Measurements from ENCODE around the gene FOXF2.

The FOXF2 gene

GRCh38 chr6:1402868-1403267, 13.5 kb downstream of the FOXF2 start:
- no peak overlapping the region for H2BK15ac ChIP-seq (replicated peaks; ENCODE audit: low read depth)
- H3K4me2 ChIP-seq (ENCODE audit: low read length) = no peak overlapping the region
- H3K36me3 ChIP-seq (ENCODE audit: control insufficient read depth, insufficient read depth, low read length) = no peaks in the 10 kb centered on the region
- peaks cover 2% of the 10 kb centered on the region for H3K27me3 ChIP-seq (ENCODE audit: insufficient read depth, low read length, poor library complexity)
- H2BK5ac ChIP-seq (ENCODE audit: low read length) = no peak overlapping the region
- no peak overlapping the region for H2BK120ac ChIP-seq (ENCODE audit: low read depth, low read length)
- H3K27ac ChIP-seq (ENCODE audit: low read depth, low read length) = no peak overlapping the region
- H2AK5ac ChIP-seq (ENCODE audit: low read length) = no peak overlapping the region
- H3K56ac ChIP-seq (ENCODE audit: low read length) = no peak overlapping the region
- H3K79me2 ChIP-seq (ENCODE audit: control insufficient read depth, insufficient read depth, low read length) = no peaks in the 10 kb centered on the region
- WGBS (ENCODE audit: extremely low coverage, insufficient coverage, low lambda C conversion rate) = no CpG with 5 or more reads among the region's 2 CpGs
- DNase-seq = no peak
- H3K4ac ChIP-seq (ENCODE audit: low read depth, low read length) = no peak overlapping the region
- no peak overlapping the region for H4K5ac ChIP-seq (ENCODE audit: low read length)
- no peak overlapping the region for H4K8ac ChIP-seq (ENCODE audit: low read depth, low read length)
- no peak overlapping the region for H3K4me3 ChIP-seq (ENCODE audit: low read length)
- no peaks in the 10 kb centered on the region for H3K4me1 ChIP-seq (ENCODE audit: control insufficient read depth, low read depth, low read length)
- H3K9ac ChIP-seq (ENCODE audit: low read length) = no peak overlapping the region
- H3K79me1 ChIP-seq (ENCODE audit: low read length) = no peaks in the 10 kb centered on the region
- no peak overlapping the region for H3K18ac ChIP-seq (ENCODE audit: low read length)
- no peak overlapping the region for H3K23ac ChIP-seq (ENCODE audit: low read length)

- Histone ChIP-seq H2BK5ac (ENCODE audit: low read length) (no peak overlapping the region), H3K4me2 (ENCODE audit: low read length) (no peak overlapping the region), H4K8ac (ENCODE audit: low read depth, low read length) (no peak overlapping the region), H3K36me3 (ENCODE audit: control insufficient read depth, insufficient read depth, low read length) (no peaks in the 10 kb centered on the region), H3K79me2 (ENCODE audit: control insufficient read depth, insufficient read depth, low read length) (no peaks in the 10 kb centered on the region), H3K27me3 (ENCODE audit: insufficient read depth, low read length, poor library complexity) (no peaks in the 10 kb centered on the region), H2BK15ac (replicated peaks; ENCODE audit: low read depth) (no peak overlapping the region), H3K4ac (ENCODE audit: low read depth, low read length) (no peak overlapping the region), H3K23ac (ENCODE audit: low read length) (no peak overlapping the region), H3K56ac (ENCODE audit: low read length) (no peak overlapping the region), H3K4me1 (ENCODE audit: control insufficient read depth, low read depth, low read length) (no peaks in the 10 kb centered on the region), H2AK5ac (ENCODE audit: low read length) (no peak overlapping the region), H4K5ac (ENCODE audit: low read length) (no peak overlapping the region), H3K18ac (ENCODE audit: low read length) (no peak overlapping the region), H3K79me1 (ENCODE audit: low read length) (no peaks in the 10 kb centered on the region), H3K4me3 (ENCODE audit: low read length) (no peak overlapping the region), H3K27ac (ENCODE audit: low read depth, low read length) (no peak overlapping the region), H2BK120ac (ENCODE audit: low read depth, low read length) (no peak overlapping the region), H3K9ac (ENCODE audit: low read length) (no peak overlapping the region)
- WGBS (ENCODE audit: extremely low coverage, insufficient coverage, low lambda C conversion rate) = no CpG with 5 or more reads among the region's 12 CpGs
- DNase-seq = no peak
These were observed 14.7 kb downstream of the FOXF2 start for GRCh38 chr6:1403851-1404712.

- WGBS (ENCODE audit: extremely low coverage, insufficient coverage, low lambda C conversion rate) = no CpG with 5 or more reads among the region's 4 CpGs
- H3K9ac ChIP-seq (ENCODE audit: low read length) = no peak overlapping the region
- no peaks in the 10 kb centered on the region for H3K79me2 ChIP-seq (ENCODE audit: control insufficient read depth, insufficient read depth, low read length)
- H4K5ac ChIP-seq (ENCODE audit: low read length) = no peak overlapping the region
- no peak overlapping the region for H3K4ac ChIP-seq (ENCODE audit: low read depth, low read length)
- H3K4me3 ChIP-seq (ENCODE audit: low read length) = no peak overlapping the region
- no peak overlapping the region for H4K8ac ChIP-seq (ENCODE audit: low read depth, low read length)
- H3K23ac ChIP-seq (ENCODE audit: low read length) = no peak overlapping the region
- H3K36me3 ChIP-seq (ENCODE audit: control insufficient read depth, insufficient read depth, low read length) = no peaks in the 10 kb centered on the region
- no peak overlapping the region for H3K18ac ChIP-seq (ENCODE audit: low read length)
- H3K27me3 ChIP-seq (ENCODE audit: insufficient read depth, low read length, poor library complexity) = no peaks in the 10 kb centered on the region
- H2BK15ac ChIP-seq (replicated peaks; ENCODE audit: low read depth) = no peak overlapping the region
- no peak overlapping the region for H3K56ac ChIP-seq (ENCODE audit: low read length)
- H3K4me1 ChIP-seq (ENCODE audit: control insufficient read depth, low read depth, low read length) = no peaks in the 10 kb centered on the region
- no peak for DNase-seq
- H2BK5ac ChIP-seq (ENCODE audit: low read length) = no peak overlapping the region
- no peak overlapping the region for H3K4me2 ChIP-seq (ENCODE audit: low read length)
- no peak overlapping the region for H3K27ac ChIP-seq (ENCODE audit: low read depth, low read length)
- H3K79me1 ChIP-seq (ENCODE audit: low read length) = no peaks in the 10 kb centered on the region
- H2BK120ac ChIP-seq (ENCODE audit: low read depth, low read length) = no peak overlapping the region
- no peak overlapping the region for H2AK5ac ChIP-seq (ENCODE audit: low read length)
These were observed 15.3 kb downstream of the FOXF2 start for GRCh38 chr6:1404713-1405098.

GRCh38 chr6:1405221-1405620, 15.8 kb downstream of the FOXF2 start:
- no peaks in the 10 kb centered on the region for H3K27me3 ChIP-seq (ENCODE audit: insufficient read depth, low read length, poor library complexity)

DNA sequence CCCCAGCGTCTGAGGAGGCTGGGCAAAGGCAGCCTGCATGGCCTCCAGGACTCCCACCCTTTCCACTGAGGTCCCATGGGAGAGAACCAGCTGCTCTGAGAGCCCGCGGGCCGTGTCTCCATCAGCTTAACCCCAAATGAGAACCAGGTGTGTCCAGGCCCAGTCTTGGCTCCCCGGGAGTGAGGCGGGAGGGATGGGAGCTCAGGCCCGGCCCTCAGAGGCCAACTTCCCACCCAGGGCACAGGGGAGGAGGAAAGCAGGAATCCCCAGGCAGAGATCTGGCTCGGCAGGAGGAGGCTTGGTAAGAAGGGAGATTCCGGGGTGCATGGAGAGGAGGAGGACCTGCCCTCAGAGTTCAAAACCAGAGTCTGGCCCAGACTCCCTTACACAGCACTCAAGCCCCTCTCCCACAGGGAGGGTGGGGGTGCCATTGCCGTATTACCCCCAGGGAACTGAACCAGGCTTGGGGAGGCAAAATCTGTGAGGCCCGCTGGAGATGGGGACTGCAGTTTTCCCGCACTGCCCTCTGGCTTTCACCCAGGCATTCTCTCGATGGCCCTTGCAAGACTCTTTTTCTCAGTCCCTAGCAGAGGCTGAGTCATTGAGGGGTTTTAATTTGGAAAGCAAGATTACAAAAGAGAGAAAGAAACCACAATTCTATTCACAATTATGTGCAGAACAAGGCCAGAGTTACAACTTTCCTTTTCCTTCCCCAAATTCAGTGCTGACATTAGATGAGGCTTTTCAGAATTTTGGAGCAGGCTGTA, 17.1 kb downstream of the FOXF2 start:
- Histone ChIP-seq H3K56ac (ENCODE audit: low read length) (no peak overlapping the region), H3K4me2 (ENCODE audit: low read length) (no peak overlapping the region), H3K27ac (ENCODE audit: low read depth, low read length) (no peak overlapping the region), H3K18ac (ENCODE audit: low read length) (no peak overlapping the region), H3K27me3 (ENCODE audit: insufficient read depth, low read length, poor library complexity) (no peaks in the 10 kb centered on the region), H4K8ac (ENCODE audit: low read depth, low read length) (no peak overlapping the region), H2BK120ac (ENCODE audit: low read depth, low read length) (no peak overlapping the region), H3K4ac (ENCODE audit: low read depth, low read length) (no peak overlapping the region), H3K23ac (ENCODE audit: low read length) (no peak overlapping the region), H2AK5ac (ENCODE audit: low read length) (no peak overlapping the region), H3K4me3 (ENCODE audit: low read length) (no peak overlapping the region), H2BK5ac (ENCODE audit: low read length) (no peak overlapping the region), H3K9ac (ENCODE audit: low read length) (no peak overlapping the region), H3K36me3 (ENCODE audit: control insufficient read depth, insufficient read depth, low read length) (no peaks in the 10 kb centered on the region), H2BK15ac (replicated peaks; ENCODE audit: low read depth) (no peak overlapping the region), H4K5ac (ENCODE audit: low read length) (no peak overlapping the region), H3K79me2 (ENCODE audit: control insufficient read depth, insufficient read depth, low read length) (no peaks in the 10 kb centered on the region), H3K4me1 (ENCODE audit: control insufficient read depth, low read depth, low read length) (no peaks in the 10 kb centered on the region), H3K79me1 (ENCODE audit: low read length) (no peaks in the 10 kb centered on the region)
- no CpG with 5 or more reads among the region's 13 CpGs for WGBS (ENCODE audit: extremely low coverage, insufficient coverage, low lambda C conversion rate)
- no peak for DNase-seq

More at GRCh38 chr6:1405221-1405620, 15.8 kb downstream of the FOXF2 start:
- H3K18ac ChIP-seq (ENCODE audit: low read length) = no peak overlapping the region
- H2BK5ac ChIP-seq (ENCODE audit: low read length) = no peak overlapping the region
- H3K4me3 ChIP-seq (ENCODE audit: low read length) = no peak overlapping the region
- no peak overlapping the region for H2BK15ac ChIP-seq (replicated peaks; ENCODE audit: low read depth)
- H3K4ac ChIP-seq (ENCODE audit: low read depth, low read length) = no peak overlapping the region
- H3K36me3 ChIP-seq (ENCODE audit: control insufficient read depth, insufficient read depth, low read length) = no peaks in the 10 kb centered on the region
- H3K27ac ChIP-seq (ENCODE audit: low read depth, low read length) = no peak overlapping the region
- no peak overlapping the region for H3K9ac ChIP-seq (ENCODE audit: low read length)
- no peaks in the 10 kb centered on the region for H3K4me1 ChIP-seq (ENCODE audit: control insufficient read depth, low read depth, low read length)
- no peak for DNase-seq
- no peaks in the 10 kb centered on the region for H3K79me1 ChIP-seq (ENCODE audit: low read length)
- no peaks in the 10 kb centered on the region for H3K79me2 ChIP-seq (ENCODE audit: control insufficient read depth, insufficient read depth, low read length)
- H3K4me2 ChIP-seq (ENCODE audit: low read length) = no peak overlapping the region
- H3K56ac ChIP-seq (ENCODE audit: low read length) = no peak overlapping the region
- H2BK120ac ChIP-seq (ENCODE audit: low read depth, low read length) = no peak overlapping the region
- no peak overlapping the region for H3K23ac ChIP-seq (ENCODE audit: low read length)
- H4K8ac ChIP-seq (ENCODE audit: low read depth, low read length) = no peak overlapping the region
- H2AK5ac ChIP-seq (ENCODE audit: low read length) = no peak overlapping the region
- no CpG with 5 or more reads among the region's 6 CpGs for WGBS (ENCODE audit: extremely low coverage, insufficient coverage, low lambda C conversion rate)
- H4K5ac ChIP-seq (ENCODE audit: low read length) = no peak overlapping the region
